Memory B cell (primary cell): ENCODE measurements around the gene CUL1.
A peak's percentile ranks its signal among the peaks of the same experiment; 100 is the strongest.

Experiments used
- ATAC-seq: fragments of 150-1000 bp; cut with Tn5 transposase; 2 replicates; pipeline ENCODE4 v1.10.0; 2021; ENCODE audit warnings: low read depth, mild to moderate bottlenecking, moderate library complexity
- DNase-seq, 2 donors: peaks; one replicate each; pipeline ENCODE4 v3.0.0; 2022; ENCODE audit warnings: low spot score in 2 of 2
- H3K27ac Mint-ChIP-seq: one replicate; pipeline ENCODE4 v1.8.0; 2022; ENCODE audit warnings: mild to moderate bottlenecking, moderate library complexity, mixed read lengths
- H3K27me3 Mint-ChIP-seq: one replicate; pipeline ENCODE4 v1.8.0; 2022; ENCODE audit warnings: mixed read lengths
- H3K36me3 Mint-ChIP-seq: one replicate; pipeline ENCODE4 v1.8.0; 2022; ENCODE audit warnings: mild to moderate bottlenecking, mixed read lengths
- H3K4me1 Mint-ChIP-seq: one replicate; pipeline ENCODE4 v1.8.0; 2022; ENCODE audit warnings: mixed read lengths
- H3K4me3 Mint-ChIP-seq: one replicate; pipeline ENCODE4 v1.8.0; 2022; ENCODE audit warnings: mild to moderate bottlenecking, moderate library complexity, mixed read lengths
- H3K9me3 Mint-ChIP-seq: one replicate; pipeline ENCODE4 v1.8.0; 2022; ENCODE audit warnings: mixed read lengths

The CUL1 gene

GRCh38 chr7:148717266-148717793 is 18.6 kb downstream of the CUL1 start:
- H3K9me3 Mint-ChIP-seq, result no peaks in the 10 kb centered on the region
- no peak overlapping the region for H3K27ac Mint-ChIP-seq
- ATAC-seq (no peak), DNase-seq (no peak)
- no peak overlapping the region for H3K4me3 Mint-ChIP-seq
- peaks cover 14% of the 10 kb centered on the region for H3K36me3 Mint-ChIP-seq
- H3K27me3 Mint-ChIP-seq, result no peaks in the 10 kb centered on the region
- peaks cover 52% of the 10 kb centered on the region for H3K4me1 Mint-ChIP-seq

GRCh38 chr7:148718431-148718830 is 19.7 kb downstream of the CUL1 start:
- Mint-ChIP-seq H3K27me3 (no peaks in the 10 kb centered on the region), H3K4me1 (peaks cover 55% of the 10 kb centered on the region), H3K9me3 (no peaks in the 10 kb centered on the region), H3K4me3 (no peak overlapping the region), H3K27ac (no peak overlapping the region), H3K36me3 (peaks cover 20% of the 10 kb centered on the region)
- ATAC-seq (no peak), DNase-seq (no peak)

GRCh38 chr7:148719753-148720152 is 21.1 kb downstream of the CUL1 start:
- no peak overlapping the region for H3K27ac Mint-ChIP-seq
- no peak for ATAC-seq
- no peak for DNase-seq
- H3K4me1 Mint-ChIP-seq, result peaks cover 55% of the 10 kb centered on the region
- no peak overlapping the region for H3K4me3 Mint-ChIP-seq
- no peaks in the 10 kb centered on the region for H3K27me3 Mint-ChIP-seq
- H3K36me3 Mint-ChIP-seq, result peaks cover 20% of the 10 kb centered on the region
- no peaks in the 10 kb centered on the region for H3K9me3 Mint-ChIP-seq

GRCh38 chr7:148720472-148720871 is 21.8 kb downstream of the CUL1 start:
- Mint-ChIP-seq H3K27ac (no peak overlapping the region), H3K4me3 (no peak overlapping the region), H3K27me3 (no peaks in the 10 kb centered on the region), H3K9me3 (no peaks in the 10 kb centered on the region), H3K36me3 (peaks cover 18% of the 10 kb centered on the region), H3K4me1 (peaks cover 56% of the 10 kb centered on the region)
- ATAC-seq (no peak), DNase-seq (no peak)

GRCh38 chr7:148721390-148721789 is 22.7 kb downstream of the CUL1 start:
- H3K36me3 Mint-ChIP-seq, result peaks cover 15% of the 10 kb centered on the region
- no peaks in the 10 kb centered on the region for H3K27me3 Mint-ChIP-seq
- DNase-seq (no peak), ATAC-seq (no peak)
- no peaks in the 10 kb centered on the region for H3K9me3 Mint-ChIP-seq
- H3K4me3 Mint-ChIP-seq, result no peak overlapping the region
- peaks cover 58% of the 10 kb centered on the region for H3K4me1 Mint-ChIP-seq
- no peak overlapping the region for H3K27ac Mint-ChIP-seq

GRCh38 chr7:148722340-148723165 is 23.9 kb downstream of the CUL1 start:
- Mint-ChIP-seq H3K27ac (no peak overlapping the region), H3K4me1 (peaks cover 54% of the 10 kb centered on the region), H3K9me3 (no peaks in the 10 kb centered on the region), H3K36me3 (peaks cover 11% of the 10 kb centered on the region), H3K4me3 (no peak overlapping the region), H3K27me3 (no peaks in the 10 kb centered on the region)
- ATAC-seq (no peak), DNase-seq (no peak)

- no peak for ATAC-seq
- no peaks in the 10 kb centered on the region for H3K27me3 Mint-ChIP-seq
Observed at GRCh38 chr7:148723166-148723559, 24.5 kb downstream of the CUL1 start.

GRCh38 chr7:148723846-148724245 is 25.1 kb downstream of the CUL1 start:
- DNase-seq (no peak), ATAC-seq (no peak)
- H3K36me3 Mint-ChIP-seq, result peaks cover 9% of the 10 kb centered on the region
- no peak overlapping the region for H3K27ac Mint-ChIP-seq
- no peaks in the 10 kb centered on the region for H3K9me3 Mint-ChIP-seq
- H3K4me1 Mint-ChIP-seq, result peaks cover 56% of the 10 kb centered on the region
- H3K4me3 Mint-ChIP-seq, result no peak overlapping the region
- H3K27me3 Mint-ChIP-seq, result no peaks in the 10 kb centered on the region

More at GRCh38 chr7:148723166-148723559, 24.5 kb downstream of the CUL1 start:
- H3K4me3 Mint-ChIP-seq, result no peak overlapping the region
- no peak overlapping the region for H3K27ac Mint-ChIP-seq
- no peaks in the 10 kb centered on the region for H3K9me3 Mint-ChIP-seq
- no peak for DNase-seq
- peaks cover 9% of the 10 kb centered on the region for H3K36me3 Mint-ChIP-seq
- peaks cover 57% of the 10 kb centered on the region for H3K4me1 Mint-ChIP-seq

- peaks cover 47% of the 10 kb centered on the region for H3K4me1 Mint-ChIP-seq
- DNase-seq (no peak), ATAC-seq (no peak)
- H3K4me3 Mint-ChIP-seq, result no peak overlapping the region
- no peak overlapping the region for H3K27ac Mint-ChIP-seq
- H3K36me3 Mint-ChIP-seq, result peaks cover 9% of the 10 kb centered on the region
- no peaks in the 10 kb centered on the region for H3K9me3 Mint-ChIP-seq
- H3K27me3 Mint-ChIP-seq, result no peaks in the 10 kb centered on the region
Observed at GRCh38 chr7:148726385-148726784, 27.7 kb downstream of the CUL1 start.

GRCh38 chr7:148727501-148728278 is 29.0 kb downstream of the CUL1 start:
- Mint-ChIP-seq H3K9me3 (no peaks in the 10 kb centered on the region), H3K4me1 (peaks cover 40% of the 10 kb centered on the region), H3K36me3 (peaks cover 10% of the 10 kb centered on the region), H3K27ac (peak overlapping the region; percentile 79), H3K4me3 (no peak overlapping the region), H3K27me3 (no peaks in the 10 kb centered on the region)
- DNase-seq (no peak), ATAC-seq (no peak)

GRCh38 chr7:148729984-148730733 is 31.5 kb downstream of the CUL1 start:
- DNase-seq (no peak), ATAC-seq (no peak)
- H3K9me3 Mint-ChIP-seq, result no peaks in the 10 kb centered on the region
- peaks cover 28% of the 10 kb centered on the region for H3K4me1 Mint-ChIP-seq
- no peak overlapping the region for H3K27ac Mint-ChIP-seq
- H3K4me3 Mint-ChIP-seq, result no peak overlapping the region
- H3K27me3 Mint-ChIP-seq, result no peaks in the 10 kb centered on the region
- peaks cover 14% of the 10 kb centered on the region for H3K36me3 Mint-ChIP-seq

GRCh38 chr7:148732862-148733261 is 34.2 kb downstream of the CUL1 start:
- H3K36me3 Mint-ChIP-seq, result peaks cover 19% of the 10 kb centered on the region
- peaks cover 16% of the 10 kb centered on the region for H3K4me1 Mint-ChIP-seq

GRCh38 chr7:148733496-148733895 is 34.8 kb downstream of the CUL1 start:
- no peak overlapping the region for H3K4me3 Mint-ChIP-seq
- DNase-seq, result no peak
- H3K9me3 Mint-ChIP-seq, result no peaks in the 10 kb centered on the region
- no peak overlapping the region for H3K27ac Mint-ChIP-seq
- peaks cover 9% of the 10 kb centered on the region for H3K4me1 Mint-ChIP-seq
- H3K36me3 Mint-ChIP-seq, result peaks cover 19% of the 10 kb centered on the region
- H3K27me3 Mint-ChIP-seq, result no peaks in the 10 kb centered on the region
- ATAC-seq, result no peak

More at GRCh38 chr7:148732862-148733261, 34.2 kb downstream of the CUL1 start:
- no peak overlapping the region for H3K4me3 Mint-ChIP-seq
- DNase-seq (no peak), ATAC-seq (no peak)
- H3K27ac Mint-ChIP-seq, result no peak overlapping the region
- no peaks in the 10 kb centered on the region for H3K9me3 Mint-ChIP-seq
- no peaks in the 10 kb centered on the region for H3K27me3 Mint-ChIP-seq

- peak overlapping the region; percentile 13 for H3K27ac Mint-ChIP-seq
- ATAC-seq (no peak), DNase-seq (no peak)
- peaks cover 6% of the 10 kb centered on the region for H3K4me1 Mint-ChIP-seq
- H3K9me3 Mint-ChIP-seq, result no peaks in the 10 kb centered on the region
- H3K4me3 Mint-ChIP-seq, result no peak overlapping the region
- H3K27me3 Mint-ChIP-seq, result no peaks in the 10 kb centered on the region
- H3K36me3 Mint-ChIP-seq, result peaks cover 26% of the 10 kb centered on the region
Observed at GRCh38 chr7:148735141-148735540, 36.4 kb downstream of the CUL1 start.
